A549 (cell line): Measurements from ENCODE around the gene ZNF618. TPM values are rescaled to one million over a fixed set of nuclear protein-coding genes. Genes with fewer than 3 reads are reported as not detected.

Experiments
- ATAC-seq, 2 experiments: fragments of 200-7000 bp in 1 of 2; fragments of >200 bp in 1 of 2; cut with Nextera tagmentation in 1 of 2; cut with Tn5 transposase in 1 of 2; 3 replicates each; pipeline versions ENCODE4 v1.8.0 to v1.9.1; 2018 to 2020; ENCODE audit warnings: mild to moderate bottlenecking in 1 of 2, moderate library complexity in 1 of 2
- CTCF ChIA-PET: fragments of 300-600 bp; sonication (Branson Sonifier 250); formaldehyde crosslinking; extraction: SDS; loops from one replicate; lab custom pipeline; 2021; ENCODE audit warnings: antibody characterized with exemption, inconsistent platforms; lab: Yijun Ruan, JAX
- POLR2A ChIA-PET: fragments of 350-600 bp; formaldehyde crosslinking; extraction: SDS; loops from one replicate; lab custom pipeline; 2021; ENCODE audit warnings: antibody characterized with exemption, inconsistent platforms; lab: Yijun Ruan, JAX
- DNase-seq, 2 experiments: peaks; one replicate each; pipeline versions ENCODE4 v3.0.0 to v3.0.0-alpha.2; 2011 to 2016; ENCODE audit warnings: low read depth in 1 of 2, low spot score in 1 of 2
- FAIRE-seq: peaks from 2 replicates; lab custom pipeline; 2011; peaks lifted over from hg19 to GRCh38; lab: Jason Lieb, UNC
- H3K27ac ChIP-seq, 2 experiments: fragments of >200 bp; sonication (Bioruptor Twin); formaldehyde crosslinking; 3 replicates each; pipeline ENCODE4 v1.5.1; 2016 to 2017
- H3K4me1 ChIP-seq: fragments of >200 bp; sonication (Bioruptor Twin); formaldehyde crosslinking; 3 replicates; pipeline ENCODE4 v1.6.1; 2016
- H3K4me2 ChIP-seq: fragments of >200 bp; sonication (Bioruptor Twin); formaldehyde crosslinking; 3 replicates; pipeline ENCODE4 v1.6.1; 2016
- H3K4me3 ChIP-seq: fragments of >200 bp; sonication (Bioruptor Twin); formaldehyde crosslinking; 3 replicates; pipeline ENCODE4 v1.5.1; 2016
- H3K9me3 ChIP-seq: fragments of >200 bp; sonication (Bioruptor Twin); formaldehyde crosslinking; 3 replicates; pipeline ENCODE4 v1.6.1; 2016
- CBX2 ChIP-seq: fragments of 200-600 bp; sonication (generic); IDR thresholded peaks from 2 replicates; pipeline ENCODE4 v1.6.1; 2016; ENCODE audit warnings: low read depth, mild to moderate bottlenecking, borderline replicate concordance
- CBX8 ChIP-seq: fragments of 200-600 bp; sonication (generic); IDR thresholded peaks from 2 replicates; pipeline ENCODE4 v1.6.1; 2016
- EHF ChIP-seq: fragments of 250-450 bp; sonication (Bioruptor Pico); IDR thresholded peaks from 2 replicates; pipeline ENCODE4 v1.5.0; 2020; ENCODE audit warnings: mild to moderate bottlenecking
- EHMT2 ChIP-seq: fragments of 200-600 bp; sonication (generic); IDR thresholded peaks from 2 replicates; pipeline ENCODE4 v1.6.1; 2016; ENCODE audit warnings: antibody characterized with exemption, low read depth, mild to moderate bottlenecking, moderate library complexity
- ESRRA ChIP-seq: fragments of 150-350 bp; IDR thresholded peaks from 2 replicates; pipeline ENCODE4 v1.6.1; 2014; ENCODE audit warnings: mild to moderate bottlenecking, low read length, borderline replicate concordance
- FOSL2 ChIP-seq, 2 experiments: fragments of 450-650 bp in 1 of 2; fragments of >200 bp in 1 of 2; sonication (Bioruptor Twin) in 1 of 2; formaldehyde crosslinking; IDR thresholded peaks; 2 replicates each; pipeline versions ENCODE4 v1.5.0 to v1.6.1; 2016 to 2020; ENCODE audit warnings: mild to moderate bottlenecking in 1 of 2, moderate library complexity in 1 of 2
- HDAC2 ChIP-seq: fragments of 200-600 bp; sonication (generic); IDR thresholded peaks from 2 replicates; pipeline ENCODE4 v1.6.1; 2016
- HEYL ChIP-seq: fragments of 250-450 bp; sonication (Bioruptor Pico); IDR thresholded peaks from 2 replicates; pipeline ENCODE4 v1.8.0; 2021; ENCODE audit warnings: mild to moderate bottlenecking, moderate library complexity
- HOXB13 ChIP-seq: fragments of 250-450 bp; sonication (Bioruptor Pico); IDR thresholded peaks from 2 replicates; pipeline ENCODE4 v1.5.0; 2020; ENCODE audit warnings: low read depth, mild to moderate bottlenecking, moderate library complexity
- JUNB ChIP-seq: fragments of >200 bp; sonication (Bioruptor Twin); formaldehyde crosslinking; IDR thresholded peaks from 2 replicates; pipeline ENCODE4 v1.6.1; 2016
- MYC ChIP-seq: IDR thresholded peaks from 2 replicates; pipeline ENCODE4 v1.6.1; 2012; ENCODE audit warnings: mild to moderate bottlenecking, inconsistent platforms, low read length, improper control_type of control experiment, borderline replicate concordance
- NFE2L2 ChIP-seq: fragments of 150-350 bp; conservative IDR thresholded peaks from 2 replicates; pipeline ENCODE4 v1.6.1; 2014; ENCODE audit warnings: low read length
- NR3C1 ChIP-seq: fragments of >200 bp; sonication (Bioruptor Twin); formaldehyde crosslinking; IDR thresholded peaks from 3 replicates; pipeline ENCODE4 v1.6.1; 2017
- PHF8 ChIP-seq: fragments of 200-600 bp; sonication (generic); IDR thresholded peaks from 2 replicates; pipeline ENCODE4 v1.6.1; 2016; ENCODE audit warnings: low read depth, mild to moderate bottlenecking, antibody characterized with exemption, moderate library complexity, borderline replicate concordance
- POLR2AphosphoS2 ChIP-seq: conservative IDR thresholded peaks from 2 replicates; pipeline ENCODE4 v1.6.1; 2012; ENCODE audit warnings: low read length, improper control_type of control experiment, inconsistent platforms
- RAD21 ChIP-seq, 2 experiments: fragments of >200 bp in 1 of 2; sonication (Bioruptor Twin) in 1 of 2; formaldehyde crosslinking in 1 of 2; IDR thresholded peaks in 1 of 2; conservative IDR thresholded peaks in 1 of 2; 2 replicates in 1 of 2; 3 replicates in 1 of 2; pipeline ENCODE4 v1.6.1; 2012 to 2018; ENCODE audit warnings: inconsistent platforms in 1 of 2
- TFCP2L1 ChIP-seq: fragments of 250-450 bp; sonication (Bioruptor Pico); IDR thresholded peaks from 2 replicates; pipeline ENCODE4 v1.5.0; 2021; ENCODE audit warnings: mild to moderate bottlenecking
- TP53 ChIP-seq: fragments of 250-450 bp; sonication (Bioruptor Pico); IDR thresholded peaks from 2 replicates; pipeline ENCODE4 v1.5.0; 2021; ENCODE audit warnings: mild to moderate bottlenecking, moderate library complexity
- ZFP36 ChIP-seq: fragments of 450-650 bp; IDR thresholded peaks from 2 replicates; pipeline ENCODE4 v1.6.1; 2014; ENCODE audit warnings: borderline replicate concordance; ENCODE audit not compliant: partially characterized antibody
- ZNF302 ChIP-seq: fragments of 250-450 bp; sonication (Bioruptor Pico); IDR thresholded peaks from 2 replicates; pipeline ENCODE4 v1.9.0; 2021; ENCODE audit warnings: inconsistent platforms, mild to moderate bottlenecking, moderate library complexity
- ZSCAN20 ChIP-seq: fragments of 250-450 bp; sonication (Bioruptor Pico); IDR thresholded peaks from 2 replicates; pipeline ENCODE4 v1.8.0; 2022; ENCODE audit warnings: mild to moderate bottlenecking, moderate library complexity
- WGBS: methylation state at CpG from one replicate; pipeline ENCODE4 v1.1.6; 2017; ENCODE audit errors: missing lambda C conversion rate; 5-methylcytosine and 5-hydroxymethylcytosine counted together
- polyA plus RNA-seq, 4 experiments: library from polyadenylated mRNA; depleted of rRNA in 3 of 4; stranded (reverse); fragments of >200 nt; fragmentation: RNase III in 1 of 4; extraction: RNeasy Plus Mini Kit Qiagen cat#74134 plus additional on column Dnase treatment in 1 of 4; gene quantifications; 2 replicates in 3 of 4; 3 replicates in 1 of 4; pipeline ENCODE4 v1.2.3, GENCODE V29; 2011 to 2017
- TF ChIP-seq, protein P1 (sequence below): fragments of 200-600 bp; sonication (generic); IDR thresholded peaks from 2 replicates; pipeline ENCODE4 v1.6.1; 2016; ENCODE audit warnings: antibody characterized with exemption, mild to moderate bottlenecking, moderate library complexity
- TF ChIP-seq, protein P2 (sequence below): fragments of >200 bp; sonication (Bioruptor Twin); formaldehyde crosslinking; IDR thresholded peaks from 3 replicates; pipeline ENCODE4 v1.5.1; 2016
- TF ChIP-seq, protein P3 (sequence below): fragments of >200 bp; sonication (Bioruptor Twin); formaldehyde crosslinking; IDR thresholded peaks from 2 replicates; pipeline ENCODE4 v1.6.1; 2016

The ZNF618 gene
- polyA plus RNA-seq, 2 of the 4 experiments (the other 2 are of a cell fraction) = 9.0 to 10.0 TPM

DNA sequence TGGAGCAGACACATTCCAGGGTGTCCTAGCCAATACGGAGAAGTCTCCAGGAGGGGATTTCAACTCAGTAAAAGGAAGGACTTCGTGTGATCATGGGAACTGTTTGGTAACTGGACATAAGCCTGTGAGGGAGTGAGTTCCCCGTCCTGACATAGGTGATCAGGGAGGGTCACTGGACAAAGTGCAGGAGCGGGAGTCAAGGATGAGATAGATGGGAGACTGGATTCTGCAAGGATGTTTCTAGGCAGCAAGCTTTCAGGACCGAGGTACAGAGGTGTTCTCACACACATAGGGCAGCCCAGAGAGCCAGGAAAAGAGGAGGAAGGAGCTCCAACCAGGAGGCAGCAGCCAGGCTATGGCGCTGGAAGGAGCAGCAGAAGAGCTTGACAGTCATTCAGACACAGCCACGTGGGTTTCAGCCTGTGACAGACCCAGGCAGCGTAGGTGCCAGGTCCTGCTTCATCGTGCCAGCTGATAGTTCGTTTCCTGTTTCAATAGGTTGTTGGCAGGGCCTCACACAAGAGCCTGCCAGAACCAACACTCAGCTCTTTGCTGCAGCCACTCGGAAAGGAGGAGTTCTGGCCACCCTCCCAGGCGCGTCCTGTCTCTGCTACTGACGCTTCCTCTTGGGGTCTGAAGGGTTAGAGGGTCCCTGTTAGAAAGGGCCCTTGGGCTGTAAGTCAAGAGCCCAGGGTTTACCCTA, 117.9 kb downstream of the ZNF618 start:
- no peak overlapping the region for H3K4me3 ChIP-seq
- DNase-seq (no peak), FAIRE-seq (no peak), ATAC-seq (no peak)
- ChIA-PET POLR2A (no interaction called here), CTCF (no interaction called here)
- 89% methylated on average over 14 of the region's 14 CpGs for WGBS
- H3K9me3 ChIP-seq = no peaks in the 10 kb centered on the region
- H3K4me1 ChIP-seq = no peaks in the 10 kb centered on the region
- TF ChIP-seq TFCP2L1 (CRISPR knock-in tag) (no peak), CBX2 (no peak), EHMT2 (no peak), JUNB (no peak), FOSL2 (IDR thresholded peaks at IDR 0.05) (no peak), FOSL2 (CRISPR knock-in tag; IDR thresholded peaks at IDR 0.05) (no peak), HDAC2 (no peak)
- TF ChIP-seq, protein P1, sequence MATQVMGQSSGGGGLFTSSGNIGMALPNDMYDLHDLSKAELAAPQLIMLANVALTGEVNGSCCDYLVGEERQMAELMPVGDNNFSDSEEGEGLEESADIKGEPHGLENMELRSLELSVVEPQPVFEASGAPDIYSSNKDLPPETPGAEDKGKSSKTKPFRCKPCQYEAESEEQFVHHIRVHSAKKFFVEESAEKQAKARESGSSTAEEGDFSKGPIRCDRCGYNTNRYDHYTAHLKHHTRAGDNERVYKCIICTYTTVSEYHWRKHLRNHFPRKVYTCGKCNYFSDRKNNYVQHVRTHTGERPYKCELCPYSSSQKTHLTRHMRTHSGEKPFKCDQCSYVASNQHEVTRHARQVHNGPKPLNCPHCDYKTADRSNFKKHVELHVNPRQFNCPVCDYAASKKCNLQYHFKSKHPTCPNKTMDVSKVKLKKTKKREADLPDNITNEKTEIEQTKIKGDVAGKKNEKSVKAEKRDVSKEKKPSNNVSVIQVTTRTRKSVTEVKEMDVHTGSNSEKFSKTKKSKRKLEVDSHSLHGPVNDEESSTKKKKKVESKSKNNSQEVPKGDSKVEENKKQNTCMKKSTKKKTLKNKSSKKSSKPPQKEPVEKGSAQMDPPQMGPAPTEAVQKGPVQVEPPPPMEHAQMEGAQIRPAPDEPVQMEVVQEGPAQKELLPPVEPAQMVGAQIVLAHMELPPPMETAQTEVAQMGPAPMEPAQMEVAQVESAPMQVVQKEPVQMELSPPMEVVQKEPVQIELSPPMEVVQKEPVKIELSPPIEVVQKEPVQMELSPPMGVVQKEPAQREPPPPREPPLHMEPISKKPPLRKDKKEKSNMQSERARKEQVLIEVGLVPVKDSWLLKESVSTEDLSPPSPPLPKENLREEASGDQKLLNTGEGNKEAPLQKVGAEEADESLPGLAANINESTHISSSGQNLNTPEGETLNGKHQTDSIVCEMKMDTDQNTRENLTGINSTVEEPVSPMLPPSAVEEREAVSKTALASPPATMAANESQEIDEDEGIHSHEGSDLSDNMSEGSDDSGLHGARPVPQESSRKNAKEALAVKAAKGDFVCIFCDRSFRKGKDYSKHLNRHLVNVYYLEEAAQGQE = no peak
- no peak overlapping the region for H3K27ac ChIP-seq
- no peak overlapping the region for H3K4me2 ChIP-seq

DNA sequence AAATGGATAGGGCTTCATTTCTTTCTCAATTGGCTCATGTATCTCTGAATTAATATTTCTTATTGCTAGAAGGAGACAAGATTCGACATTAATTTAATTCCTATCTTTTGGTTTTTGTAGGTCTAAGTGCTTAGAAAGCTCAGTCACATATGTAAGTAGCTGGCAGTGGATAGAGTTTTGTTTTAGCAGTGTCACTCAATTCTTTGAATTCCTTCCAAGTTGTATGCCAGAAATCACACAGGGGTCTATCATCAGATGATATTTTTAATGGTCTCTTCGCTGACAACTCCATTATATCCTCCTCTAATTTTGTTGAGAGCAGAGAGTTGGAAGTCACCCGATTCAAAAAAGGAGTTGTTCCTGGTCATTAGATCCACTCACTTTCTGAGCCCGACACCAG, 119.3 kb downstream of the ZNF618 start:
- Histone ChIP-seq H3K9me3 (no peaks in the 10 kb centered on the region), H3K4me3 (no peak overlapping the region), H3K27ac (no peak overlapping the region), H3K4me2 (no peak overlapping the region), H3K4me1 (no peaks in the 10 kb centered on the region)
- CTCF ChIA-PET = interaction anchor here (0.6 to 2.1 kb wide), 6 partner anchors 16 to 365 kb away, joined by 3 to 5 read pairs (median 3); no protein-coding TSS in a partner anchor
- DNase-seq (no peak), ATAC-seq (no peak), FAIRE-seq (no peak)
- POLR2A ChIA-PET = no interaction called here
- WGBS = 89% methylated on average over 4 of the region's 4 CpGs
- TF ChIP-seq PHF8 (no peak), ESRRA (no peak), POLR2AphosphoS2 (no peak), JUNB (no peak), EHF (CRISPR knock-in tag) (no peak), CBX8 (no peak), TP53 (CRISPR knock-in tag) (no peak), HOXB13 (CRISPR knock-in tag) (no peak), TFCP2L1 (CRISPR knock-in tag) (no peak), ZFP36 (no peak), HEYL (CRISPR knock-in tag) (no peak)
- TF ChIP-seq, protein P2, sequence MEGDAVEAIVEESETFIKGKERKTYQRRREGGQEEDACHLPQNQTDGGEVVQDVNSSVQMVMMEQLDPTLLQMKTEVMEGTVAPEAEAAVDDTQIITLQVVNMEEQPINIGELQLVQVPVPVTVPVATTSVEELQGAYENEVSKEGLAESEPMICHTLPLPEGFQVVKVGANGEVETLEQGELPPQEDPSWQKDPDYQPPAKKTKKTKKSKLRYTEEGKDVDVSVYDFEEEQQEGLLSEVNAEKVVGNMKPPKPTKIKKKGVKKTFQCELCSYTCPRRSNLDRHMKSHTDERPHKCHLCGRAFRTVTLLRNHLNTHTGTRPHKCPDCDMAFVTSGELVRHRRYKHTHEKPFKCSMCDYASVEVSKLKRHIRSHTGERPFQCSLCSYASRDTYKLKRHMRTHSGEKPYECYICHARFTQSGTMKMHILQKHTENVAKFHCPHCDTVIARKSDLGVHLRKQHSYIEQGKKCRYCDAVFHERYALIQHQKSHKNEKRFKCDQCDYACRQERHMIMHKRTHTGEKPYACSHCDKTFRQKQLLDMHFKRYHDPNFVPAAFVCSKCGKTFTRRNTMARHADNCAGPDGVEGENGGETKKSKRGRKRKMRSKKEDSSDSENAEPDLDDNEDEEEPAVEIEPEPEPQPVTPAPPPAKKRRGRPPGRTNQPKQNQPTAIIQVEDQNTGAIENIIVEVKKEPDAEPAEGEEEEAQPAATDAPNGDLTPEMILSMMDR = no peak

DNA sequence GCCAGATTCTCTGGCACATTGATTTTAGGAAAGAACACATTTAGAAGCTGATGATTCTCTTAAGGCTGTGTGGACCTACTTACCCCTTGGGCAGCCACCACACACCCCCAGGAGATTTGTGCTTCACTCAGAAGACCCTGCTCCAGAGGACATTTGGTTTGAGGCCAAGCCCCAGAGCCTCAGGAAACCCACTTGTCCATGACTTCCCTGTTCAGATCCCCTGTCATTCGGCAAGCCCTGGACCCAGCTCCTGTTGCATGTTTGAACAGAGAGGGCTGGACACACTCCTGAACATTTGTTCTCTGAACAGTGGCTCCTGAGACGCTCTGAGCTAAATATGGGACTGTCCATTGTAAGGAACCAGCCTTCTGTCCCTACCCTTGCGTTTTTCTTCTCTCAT, 119.9 kb downstream of the ZNF618 start:
- 92% methylated on average over 3 of the region's 3 CpGs for WGBS
- no peak for ATAC-seq
- Histone ChIP-seq H3K4me1 (no peaks in the 10 kb centered on the region), H3K9me3 (no peaks in the 10 kb centered on the region), H3K27ac (no peak overlapping the region), H3K4me3 (no peak overlapping the region), H3K4me2 (no peak overlapping the region)
- no peak for TF ChIP-seq MYC
- no peak for TF ChIP-seq HDAC2
- TF ChIP-seq TP53 (CRISPR knock-in tag) = no peak
- no peak for TF ChIP-seq EHMT2
- no peak for TF ChIP-seq NR3C1
- no peak for TF ChIP-seq POLR2AphosphoS2
- TF ChIP-seq ZNF302 (CRISPR knock-in tag) = no peak
- no peak for TF ChIP-seq RAD21 (conservative IDR thresholded peaks at IDR 0.05 in 1 of 2, IDR thresholded peaks at IDR 0.05 in 1 of 2)
- no peak for TF ChIP-seq ZSCAN20
- TF ChIP-seq, protein P3, sequence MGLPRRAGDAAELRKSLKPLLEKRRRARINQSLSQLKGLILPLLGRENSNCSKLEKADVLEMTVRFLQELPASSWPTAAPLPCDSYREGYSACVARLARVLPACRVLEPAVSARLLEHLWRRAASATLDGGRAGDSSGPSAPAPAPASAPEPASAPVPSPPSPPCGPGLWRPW = no peak
- TF ChIP-seq NFE2L2 = no peak
- TF ChIP-seq FOSL2 (IDR thresholded peaks at IDR 0.05) = no peak
- TF ChIP-seq FOSL2 (CRISPR knock-in tag; IDR thresholded peaks at IDR 0.05) = no peak
- no peak for TF ChIP-seq JUNB
- no peak for DNase-seq
- POLR2A ChIA-PET = no interaction called here
- CTCF ChIA-PET = interaction anchor here (0.7 to 2.1 kb wide), 4 partner anchors 17 to 314 kb away, joined by 3 to 5 read pairs (median 4); no protein-coding TSS in a partner anchor
- no peak for FAIRE-seq
